HepG2 (cell line): Measurements from ENCODE around the gene RESP18. TPM values are rescaled to one million over a fixed set of nuclear protein-coding genes. Genes with fewer than 3 reads are reported as not detected.
A peak's percentile ranks its signal among the peaks of the same experiment; 100 is the strongest.

Experiments
- CBX2 ChIP-seq, 2 experiments: fragments of 200-600 bp in 1 of 2; sonication (generic); formaldehyde crosslinking in 1 of 2; IDR thresholded peaks; 2 replicates each; pipeline versions ENCODE4 v1.7.0 to v1.8.1; 2018 to 2022; ENCODE audit warnings: low read depth in 2 of 2, low read length in 1 of 2, mild to moderate bottlenecking in 1 of 2, missing genetic modification reagents in 1 of 2
- DZIP1 ChIP-seq: sonication (generic); formaldehyde crosslinking; IDR thresholded peaks from 2 replicates; pipeline ENCODE4 v1.5.0; 2020; ENCODE audit warnings: mild to moderate bottlenecking, missing genetic modification reagents
- FOSL2 ChIP-seq: sonication (generic); formaldehyde crosslinking; IDR thresholded peaks from 2 replicates; pipeline ENCODE4 v1.4.0; 2020; ENCODE audit warnings: missing genetic modification reagents
- MLLT10 ChIP-seq: sonication (generic); formaldehyde crosslinking; IDR thresholded peaks from 2 replicates; pipeline ENCODE4 v1.4.0; 2020; ENCODE audit warnings: missing genetic modification reagents
- NFYB ChIP-seq: sonication (generic); formaldehyde crosslinking; IDR thresholded peaks from 2 replicates; pipeline ENCODE4 v1.4.0; 2020; ENCODE audit warnings: missing genetic modification reagents
- REST ChIP-seq, 2 experiments: IDR thresholded peaks; 2 replicates each; pipeline ENCODE4 v1.6.1; 2011 to 2012; ENCODE audit warnings: low read length in 2 of 2, borderline replicate concordance in 1 of 2, low read depth in 1 of 2, mild to moderate bottlenecking in 1 of 2, moderate library complexity in 1 of 2
- TBX3 ChIP-seq: fragments of 450-650 bp; IDR thresholded peaks from 2 replicates; pipeline ENCODE4 v1.6.1; 2017; ENCODE audit warnings: antibody characterized with exemption, mild to moderate bottlenecking, inconsistent platforms, borderline replicate concordance
- TFDP2 ChIP-seq: sonication (generic); formaldehyde crosslinking; IDR thresholded peaks from 2 replicates; pipeline ENCODE4 v1.4.0; 2020; ENCODE audit warnings: missing genetic modification reagents
- U2AF2 ChIP-seq: fragments of 200-400 bp; formaldehyde crosslinking; IDR thresholded peaks from 2 replicates; pipeline ENCODE4 v1.6.1; 2017; ENCODE audit warnings: low read depth, mild to moderate bottlenecking, low read length
- ZBTB43 ChIP-seq: sonication (generic); formaldehyde crosslinking; conservative IDR thresholded peaks from 2 replicates; pipeline ENCODE4 v1.4.0; 2020; ENCODE audit warnings: missing genetic modification reagents
- ZNF180 ChIP-seq: sonication (generic); formaldehyde crosslinking; IDR thresholded peaks from 2 replicates; pipeline ENCODE4 v1.4.0; 2020; ENCODE audit warnings: low read depth, missing genetic modification reagents, borderline replicate concordance
- ZNF432 ChIP-seq: sonication (generic); formaldehyde crosslinking; IDR thresholded peaks from 2 replicates; pipeline ENCODE4 v1.5.0; 2020; ENCODE audit warnings: missing genetic modification reagents, mild to moderate bottlenecking, borderline replicate concordance
- ZNF510 ChIP-seq: sonication (generic); formaldehyde crosslinking; IDR thresholded peaks from 2 replicates; pipeline ENCODE4 v1.4.0; 2020; ENCODE audit warnings: low read depth, mild to moderate bottlenecking, missing genetic modification reagents
- ZNF569 ChIP-seq: sonication (generic); formaldehyde crosslinking; IDR thresholded peaks from 2 replicates; pipeline ENCODE4 v1.5.0; 2020; ENCODE audit warnings: mild to moderate bottlenecking, missing genetic modification reagents, moderate library complexity, borderline replicate concordance
- ZNF775 ChIP-seq: sonication (generic); formaldehyde crosslinking; IDR thresholded peaks from 2 replicates; pipeline ENCODE4 v1.4.0; 2020; ENCODE audit warnings: missing genetic modification reagents, mild to moderate bottlenecking, moderate library complexity, borderline replicate concordance
- ZNF780A ChIP-seq: sonication (generic); formaldehyde crosslinking; IDR thresholded peaks from 2 replicates; pipeline ENCODE4 v1.8.0; 2022; ENCODE audit warnings: mild to moderate bottlenecking, missing genetic modification reagents, moderate library complexity
- ZNF788 ChIP-seq: sonication (generic); formaldehyde crosslinking; IDR thresholded peaks from 2 replicates; pipeline ENCODE4 v1.5.0; 2020; ENCODE audit warnings: mild to moderate bottlenecking, missing genetic modification reagents, borderline replicate concordance
- ZNF891 ChIP-seq: sonication (generic); formaldehyde crosslinking; IDR thresholded peaks from 2 replicates; pipeline ENCODE4 v1.5.0; 2020; ENCODE audit warnings: mild to moderate bottlenecking, missing genetic modification reagents
- ZSCAN9 ChIP-seq: IDR thresholded peaks from 2 replicates; pipeline ENCODE4 v1.6.1; 2016; ENCODE audit warnings: borderline replicate concordance
- ZZZ3 ChIP-seq: sonication (generic); formaldehyde crosslinking; IDR thresholded peaks from 2 replicates; pipeline ENCODE4 v1.4.0; 2020; ENCODE audit warnings: missing genetic modification reagents, mild to moderate bottlenecking, borderline replicate concordance
- polyA plus RNA-seq, 8 experiments: library from polyadenylated mRNA; depleted of rRNA in 3 of 8; stranded (reverse) in 7 of 8; unstranded in 1 of 8; fragments of >200 nt; fragmentation: Illumina TruSeq in 4 of 8; extraction: Trizol in 4 of 8; gene quantifications; 2 replicates each; pipeline versions ENCODE4 v1.2.1 to v1.2.3, GENCODE V29; 2011 to 2016; ENCODE audit warnings: low read depth in 4 of 8, missing spikeins in 1 of 8, mixed read lengths in 1 of 8; ENCODE audit not compliant: insufficient read depth in 1 of 8
- total RNA-seq, 5 experiments: library from RNA; depleted of rRNA; stranded (reverse); fragments of >200 nt; fragmentation: Illumina TruSeq; extraction: Trizol; gene quantifications; 2 replicates each; pipeline ENCODE4 v1.2.3, GENCODE V29; 2016; ENCODE audit warnings: low read depth in 1 of 5

Gene RESP18
- total and polyA plus RNA-seq, 2 of the 13 experiments (the other 11 are each of a cell fraction or from before 2014, with no cell fraction given) = not detected

GRCh38 chr2:219331560-219332213 lies 857 bp downstream of the RESP18 start (continued):
- no peak for TF ChIP-seq ZNF569 (CRISPR knock-in tag)
- no peak for TF ChIP-seq TFDP2 (CRISPR knock-in tag)
- TF ChIP-seq ZNF432 (CRISPR knock-in tag) = no peak
- peak; percentile 84 for TF ChIP-seq ZBTB43
- peak; percentile 49; the same call in 1 of the 2 replicates for TF ChIP-seq ZNF891 (CRISPR knock-in tag)
- no peak for TF ChIP-seq U2AF2
- TF ChIP-seq CBX2 (IDR thresholded peaks at IDR 0.05; ENCODE audit: low read depth, low read length) = no peak
- TF ChIP-seq CBX2 (CRISPR knock-in tag; IDR thresholded peaks at IDR 0.05; ENCODE audit: low read depth) = no peak
- peak; percentile 32; the same call in 1 of the 2 replicates for TF ChIP-seq NFYB (CRISPR knock-in tag)
- no peak for TF ChIP-seq ZNF775 (CRISPR knock-in tag)
- TF ChIP-seq REST (IDR thresholded peaks at IDR 0.05; ENCODE audit: borderline replicate concordance in 1 of 2, low read depth in 1 of 2, low read length in 2 of 2) = peak in 1 of 2 experiments; percentile 100
- no peak for TF ChIP-seq ZNF510 (CRISPR knock-in tag)
- TF ChIP-seq ZNF180 (CRISPR knock-in tag) = no peak
- TF ChIP-seq ZNF788 (CRISPR knock-in tag) = no peak; the same call in 1 of the 2 replicates
- TF ChIP-seq TBX3 = no peak
- no peak for TF ChIP-seq ZNF780A (CRISPR knock-in tag)
- TF ChIP-seq FOSL2 (CRISPR knock-in tag) = peak; percentile 59
- peak; percentile 99 for TF ChIP-seq ZSCAN9
- TF ChIP-seq MLLT10 (CRISPR knock-in tag) = no peak
- 0 out of 2 replicates have a peak, but pooled peaks have one; percentile 31 for TF ChIP-seq ZZZ3 (CRISPR knock-in tag)
- no peak for TF ChIP-seq DZIP1
